ENCODE measurements around the gene THEMIS2.

GRCh38 chr1:27831568-27832410, 40.6 kb upstream of the THEMIS2 start:
- TF ChIP-seq CTCF (IDR thresholded peaks at IDR 0.05) (no peak), POLR2A (IDR thresholded peaks at IDR 0.05) (no peak)
